NCI-H146 treated with DMSO at 0.1 percent for 48 hours (cell line): ENCODE data around the gene RGPD3.
"Not testable (repeated sequence)": the region's sequence is repeated elsewhere in the genome, so short reads cannot be mapped to it uniquely, and the experiment has no call there.

ENCODE experiments used
- DNase-seq: peaks from one replicate; lab custom pipeline; 2025; ENCODE audit not compliant: unreplicated experiment; lab: John Stamatoyannopoulos, UW

RGPD3 gene

GRCh38 chr2:106468107-106468506 is at the start of gene RGPD3:
RGPD3 (minus strand) TSS chr2:106468413; CDS start chr2:106468288, 125 bp downstream.
- not testable (repeated sequence) for DNase-seq

- no peak for DNase-seq
These were observed 49.1 kb upstream of the RGPD3 start for GRCh38 chr2:106517329-106517728.

- DNase-seq, result no peak
These were observed 48.7 kb upstream of the RGPD3 start for GRCh38 chr2:106516864-106517263.

DNA sequence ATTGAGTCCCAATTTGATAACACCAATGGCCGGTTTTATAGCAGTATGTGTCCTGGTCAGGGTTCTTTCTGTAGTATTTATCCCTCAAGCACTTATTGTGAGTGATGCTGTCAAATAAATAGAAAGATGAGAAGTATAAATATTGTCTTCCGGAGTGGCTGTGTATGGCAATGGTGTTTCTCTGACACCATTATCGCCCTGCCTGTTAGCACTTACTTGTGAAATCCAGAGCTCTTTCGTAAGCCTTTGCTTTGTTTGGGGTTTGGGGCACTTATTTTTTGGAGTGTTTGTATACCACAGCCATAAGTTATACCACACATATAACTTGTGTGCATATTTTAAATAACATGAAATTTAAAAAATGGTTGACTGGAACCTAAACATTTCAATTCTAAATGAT is 48.2 kb upstream of the RGPD3 start:
- no peak for DNase-seq

GRCh38 chr2:106514827-106515226 is 46.6 kb upstream of the RGPD3 start:
- DNase-seq, result not testable (repeated sequence)

GRCh38 chr2:106513391-106513790 is 45.2 kb upstream of the RGPD3 start:
- not testable (repeated sequence) for DNase-seq

GRCh38 chr2:106511934-106512333 is 43.7 kb upstream of the RGPD3 start:
- DNase-seq, result not testable (repeated sequence)

DNA sequence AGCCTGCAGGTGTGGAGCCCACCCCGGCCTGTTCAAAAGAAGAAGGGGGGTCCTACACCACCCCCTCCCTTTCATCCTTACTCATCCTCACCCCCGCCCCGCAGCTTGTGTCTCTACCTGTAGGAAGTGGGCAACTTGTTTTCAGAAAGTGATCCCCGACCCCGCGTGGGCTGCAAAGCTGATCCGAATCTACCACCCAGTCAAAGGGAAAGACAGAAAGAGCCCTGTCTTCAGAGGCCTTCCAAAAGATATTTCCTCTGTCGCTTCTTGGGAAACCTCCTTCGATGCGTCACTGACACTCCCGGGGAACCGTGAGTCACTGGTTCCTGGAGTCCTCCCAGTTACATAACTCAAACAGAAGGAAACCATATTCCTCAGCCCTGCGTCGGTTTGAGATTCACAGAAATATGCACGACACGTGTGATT is 43.3 kb upstream of the RGPD3 start:
- not testable (repeated sequence) for DNase-seq

- not testable (repeated sequence) for DNase-seq
These were observed 42.6 kb upstream of the RGPD3 start for GRCh38 chr2:106510791-106511190.

DNA sequence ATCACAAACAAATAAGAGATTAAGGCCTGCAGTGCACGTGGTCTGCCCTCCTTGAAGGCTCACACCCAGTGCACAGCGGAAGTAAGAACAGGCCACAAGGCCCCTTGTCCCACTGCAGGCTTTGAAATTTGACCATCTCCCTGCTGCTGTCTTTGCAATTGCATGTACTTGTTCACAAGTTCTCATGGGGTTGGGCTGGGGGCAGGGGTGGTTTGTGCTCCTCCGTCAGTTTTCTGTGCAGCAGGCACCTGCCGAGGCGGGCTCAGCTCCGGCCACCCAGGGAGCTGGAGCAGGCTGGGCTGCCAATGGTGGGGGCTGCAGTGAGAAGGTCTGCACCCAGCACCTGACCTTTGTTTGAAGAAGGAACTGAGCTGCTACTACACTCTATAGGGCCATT is 41.2 kb upstream of the RGPD3 start:
- DNase-seq, result not testable (repeated sequence)

GRCh38 chr2:106508660-106509373 is 40.6 kb upstream of the RGPD3 start:
- DNase-seq, result not testable (repeated sequence)

- not testable (repeated sequence) for DNase-seq
These were observed 37.9 kb upstream of the RGPD3 start for GRCh38 chr2:106506002-106506687.

- not testable (repeated sequence) for DNase-seq
These were observed 36.6 kb upstream of the RGPD3 start for GRCh38 chr2:106504787-106505186.

GRCh38 chr2:106504192-106504591 is 36.0 kb upstream of the RGPD3 start:
- not testable (repeated sequence) for DNase-seq

- not testable (repeated sequence) for DNase-seq
These were observed 34.1 kb upstream of the RGPD3 start for GRCh38 chr2:106502351-106502750.

DNA sequence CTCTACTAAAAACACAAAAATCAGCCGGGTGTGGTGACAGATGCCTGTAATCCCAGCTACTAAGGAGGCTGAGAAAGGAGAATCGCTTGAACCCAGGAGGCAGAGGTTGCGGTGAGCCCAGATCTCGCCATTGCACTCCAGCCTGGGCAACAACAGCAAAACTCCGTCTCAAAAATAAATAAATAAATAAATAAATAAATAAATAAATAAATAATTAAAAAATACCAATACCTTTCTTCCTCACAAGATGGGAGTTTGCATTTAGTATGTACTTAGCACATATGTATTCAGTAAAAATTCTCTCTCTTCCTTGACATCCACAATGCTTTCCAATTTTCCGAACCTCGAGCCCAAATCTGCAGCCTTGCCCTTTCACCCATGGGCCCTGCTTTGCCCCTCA is 32.1 kb upstream of the RGPD3 start:
- not testable (repeated sequence) for DNase-seq

DNA sequence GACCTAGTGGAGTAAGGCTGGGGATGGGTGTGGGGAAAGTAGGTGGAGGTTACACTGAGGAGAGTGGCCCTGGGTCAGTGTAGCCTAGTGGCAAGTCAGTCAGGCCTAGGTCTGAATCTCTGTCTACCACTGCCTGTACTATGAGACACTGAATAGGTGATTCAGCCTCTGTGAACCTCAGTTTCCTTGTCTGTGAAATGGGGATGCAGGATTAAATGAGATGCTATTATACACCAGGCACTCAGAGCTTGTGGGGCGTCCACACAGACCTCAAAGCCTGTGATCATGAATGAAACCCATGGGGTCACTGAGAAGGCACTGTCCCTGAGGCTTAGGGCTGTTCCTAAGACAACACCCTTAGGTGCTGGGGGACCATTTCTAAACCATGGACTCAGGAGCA is 30.3 kb upstream of the RGPD3 start:
- not testable (repeated sequence) for DNase-seq

GRCh38 chr2:106492913-106493312 is 24.7 kb upstream of the RGPD3 start:
- not testable (repeated sequence) for DNase-seq

DNA sequence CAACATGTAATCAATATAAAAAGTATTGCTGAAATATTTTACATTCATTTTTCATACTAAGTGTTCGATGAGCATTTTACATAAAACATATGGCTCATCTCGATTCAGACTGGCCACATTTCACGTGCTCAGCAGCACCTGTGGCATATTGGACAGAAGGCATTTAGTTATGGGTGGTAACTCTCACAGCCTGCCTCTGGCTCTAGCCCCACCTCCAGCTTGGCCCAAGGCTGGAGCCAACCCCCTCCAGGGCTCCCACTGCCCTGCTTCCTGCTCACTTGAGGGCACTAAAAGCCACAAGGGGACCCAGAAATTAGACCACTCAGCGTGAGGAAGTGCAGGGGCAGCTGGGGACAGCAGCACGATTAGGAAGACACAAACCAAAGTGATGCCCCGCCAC is 24.2 kb upstream of the RGPD3 start:
- not testable (repeated sequence) for DNase-seq

GRCh38 chr2:106489701-106490100 is 21.5 kb upstream of the RGPD3 start:
- not testable (repeated sequence) for DNase-seq

DNA sequence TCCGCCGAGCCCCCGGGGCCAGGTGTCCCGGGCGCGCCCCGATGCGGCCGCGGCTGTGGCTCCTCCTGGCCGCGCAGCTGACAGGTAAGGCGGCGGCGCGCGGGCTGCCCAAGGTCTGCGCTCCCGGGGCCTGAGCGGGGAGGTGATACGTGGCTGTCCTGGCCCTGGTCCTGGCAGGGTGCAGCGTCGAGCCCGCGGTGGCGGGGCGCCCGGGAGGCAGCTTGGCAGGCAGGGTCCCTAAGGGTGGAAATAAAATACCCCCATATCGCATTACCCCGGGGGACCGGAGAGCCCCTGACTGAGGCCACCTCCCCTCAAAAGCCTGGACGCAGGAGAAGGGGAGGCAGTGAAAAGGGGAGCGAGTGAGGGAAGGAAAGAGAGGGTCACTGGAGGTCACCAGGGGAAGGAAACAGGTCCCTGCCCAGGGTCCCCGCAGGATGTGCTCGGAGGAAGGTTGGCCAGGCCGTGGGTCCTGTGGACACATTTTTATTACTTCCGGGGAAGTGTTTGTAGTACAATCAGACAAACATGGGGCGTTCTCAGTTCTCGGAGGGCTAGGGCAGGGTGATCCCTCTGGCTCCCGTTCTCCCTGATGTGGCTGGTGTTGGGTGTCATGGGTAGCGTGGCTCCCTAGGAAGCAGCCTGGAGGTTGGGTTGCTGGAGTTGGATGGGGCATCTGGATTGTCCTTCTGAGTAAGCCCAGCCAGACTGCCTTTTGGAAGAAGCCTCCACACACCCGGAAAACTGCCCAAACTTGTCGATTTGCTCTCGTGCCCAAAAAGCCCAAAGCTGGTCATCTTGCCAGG is 19.4 kb upstream of the RGPD3 start:
- DNase-seq, result not testable (repeated sequence)
